BE2C (cell line): Measurements from ENCODE around the gene E2F7.
"Not testable (repeated sequence)": the region's sequence is repeated elsewhere in the genome, so short reads cannot be mapped to it uniquely, and the experiment has no call there.

ENCODE experiments used
- DNase-seq: peaks from one replicate; pipeline ENCODE4 v3.0.0-alpha.2; 2020
- H3K27me3 ChIP-seq: fragments of 250-450 bp; sonication (Bioruptor Pico); 2 replicates; pipeline ENCODE4 v1.5.1; 2020; ENCODE audit warnings: mild to moderate bottlenecking
- H3K36me3 ChIP-seq: fragments of 250-450 bp; sonication (Bioruptor Pico); 2 replicates; pipeline ENCODE4 v1.5.1; 2020; ENCODE audit warnings: mild to moderate bottlenecking
- H3K4me1 ChIP-seq: fragments of 250-450 bp; sonication (Bioruptor Pico); 2 replicates; pipeline ENCODE4 v1.5.1; 2020
- H3K4me3 ChIP-seq: 2 replicates; pipeline ENCODE4 v1.5.1; 2011; ENCODE audit warnings: low read depth, low read length
- H3K9me3 ChIP-seq: fragments of 250-450 bp; sonication (Bioruptor Pico); 2 replicates; pipeline ENCODE4 v1.5.1; 2020
- TF ChIP-seq, protein P1 (sequence below): IDR thresholded peaks from 2 replicates; pipeline ENCODE4 v1.5.1; 2012; ENCODE audit warnings: mild to moderate bottlenecking, low read depth, low read length

E2F7 gene

DNA sequence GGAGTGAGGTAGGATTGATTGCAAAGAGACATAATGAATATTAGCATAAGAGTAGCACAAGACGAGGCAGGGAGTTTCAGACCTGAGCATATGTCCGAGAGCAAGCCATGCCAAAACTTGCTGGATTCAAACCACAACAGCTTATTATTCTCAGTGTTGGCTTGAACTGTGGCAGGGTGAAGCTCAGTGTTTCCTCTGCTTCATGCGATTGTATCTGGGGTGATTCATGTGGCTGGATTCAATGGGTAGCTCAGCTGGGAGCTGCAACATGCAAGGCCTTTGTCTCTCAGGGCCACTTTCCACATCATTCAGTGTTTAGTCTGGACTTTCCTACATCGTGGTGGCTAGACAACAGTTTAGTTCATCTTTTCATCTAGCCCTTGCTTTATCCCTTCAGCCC, 22.1 kb upstream of the E2F7 start:
- no peaks in the 10 kb centered on the region for H3K4me1 ChIP-seq
- TF ChIP-seq, protein P1, sequence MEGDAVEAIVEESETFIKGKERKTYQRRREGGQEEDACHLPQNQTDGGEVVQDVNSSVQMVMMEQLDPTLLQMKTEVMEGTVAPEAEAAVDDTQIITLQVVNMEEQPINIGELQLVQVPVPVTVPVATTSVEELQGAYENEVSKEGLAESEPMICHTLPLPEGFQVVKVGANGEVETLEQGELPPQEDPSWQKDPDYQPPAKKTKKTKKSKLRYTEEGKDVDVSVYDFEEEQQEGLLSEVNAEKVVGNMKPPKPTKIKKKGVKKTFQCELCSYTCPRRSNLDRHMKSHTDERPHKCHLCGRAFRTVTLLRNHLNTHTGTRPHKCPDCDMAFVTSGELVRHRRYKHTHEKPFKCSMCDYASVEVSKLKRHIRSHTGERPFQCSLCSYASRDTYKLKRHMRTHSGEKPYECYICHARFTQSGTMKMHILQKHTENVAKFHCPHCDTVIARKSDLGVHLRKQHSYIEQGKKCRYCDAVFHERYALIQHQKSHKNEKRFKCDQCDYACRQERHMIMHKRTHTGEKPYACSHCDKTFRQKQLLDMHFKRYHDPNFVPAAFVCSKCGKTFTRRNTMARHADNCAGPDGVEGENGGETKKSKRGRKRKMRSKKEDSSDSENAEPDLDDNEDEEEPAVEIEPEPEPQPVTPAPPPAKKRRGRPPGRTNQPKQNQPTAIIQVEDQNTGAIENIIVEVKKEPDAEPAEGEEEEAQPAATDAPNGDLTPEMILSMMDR = no peak
- H3K36me3 ChIP-seq = no peaks in the 10 kb centered on the region
- no peaks in the 10 kb centered on the region for H3K9me3 ChIP-seq
- no peak for DNase-seq
- H3K4me3 ChIP-seq = no peak overlapping the region
- no peaks in the 10 kb centered on the region for H3K27me3 ChIP-seq

DNA sequence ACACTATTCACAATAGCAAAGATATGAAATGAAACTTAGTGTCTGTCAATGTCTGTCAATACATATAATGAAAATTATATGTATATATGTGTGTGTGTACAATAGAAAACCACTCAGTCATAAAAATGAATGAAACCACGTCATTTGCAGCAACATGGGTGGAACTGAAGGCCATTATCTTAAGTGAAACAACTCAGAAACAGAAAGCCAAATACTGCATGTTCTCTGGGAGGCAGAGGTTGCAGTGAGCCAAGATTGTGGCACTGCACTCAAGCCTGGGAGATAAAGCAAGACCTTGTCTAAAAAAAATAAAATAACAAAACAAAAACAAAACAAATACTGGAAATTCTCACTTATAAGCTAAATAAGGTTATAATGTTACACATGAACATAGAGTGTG, 16.7 kb upstream of the E2F7 start:
- H3K4me1 ChIP-seq = no peaks in the 10 kb centered on the region
- H3K36me3 ChIP-seq = no peaks in the 10 kb centered on the region
- H3K27me3 ChIP-seq = peaks cover 4% of the 10 kb centered on the region; the same call in 1 of the 2 replicates
- TF ChIP-seq, protein P1 = no peak
- DNase-seq = no peak
- no peak overlapping the region for H3K4me3 ChIP-seq
- no peaks in the 10 kb centered on the region for H3K9me3 ChIP-seq

DNA sequence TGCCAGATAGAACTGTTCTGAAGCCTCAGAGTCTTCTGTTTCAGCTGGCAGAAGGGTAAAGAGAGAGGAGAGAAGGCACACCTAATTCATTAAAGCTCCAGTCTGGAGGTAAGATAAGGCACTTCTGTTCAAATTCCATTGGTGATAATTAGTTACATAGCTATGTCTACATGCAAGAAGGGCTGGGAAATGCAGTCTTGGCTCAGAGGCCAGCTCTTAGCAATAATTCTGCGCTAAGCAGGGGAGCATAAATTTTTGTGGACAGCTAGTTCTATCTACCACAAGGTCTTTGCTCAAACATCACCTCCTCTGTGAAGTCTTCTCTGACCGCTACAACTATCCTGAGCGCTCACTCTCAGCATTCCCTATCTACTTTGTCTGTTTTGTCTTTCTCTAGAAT, 14.3 kb upstream of the E2F7 start:
- TF ChIP-seq, protein P1 = no peak
- H3K4me3 ChIP-seq = no peak overlapping the region
- no peaks in the 10 kb centered on the region for H3K36me3 ChIP-seq
- no peak for DNase-seq
- H3K4me1 ChIP-seq = no peaks in the 10 kb centered on the region
- H3K27me3 ChIP-seq = peaks cover 4% of the 10 kb centered on the region; the same call in 1 of the 2 replicates
- H3K9me3 ChIP-seq = no peaks in the 10 kb centered on the region

- H3K4me1 ChIP-seq = no peaks in the 10 kb centered on the region
- TF ChIP-seq, protein P1 = no peak
- H3K9me3 ChIP-seq = no peaks in the 10 kb centered on the region
- no peak for DNase-seq
- no peaks in the 10 kb centered on the region for H3K36me3 ChIP-seq
- no peak overlapping the region for H3K4me3 ChIP-seq
- peaks cover 4% of the 10 kb centered on the region; the same call in 1 of the 2 replicates for H3K27me3 ChIP-seq
These were observed 12.9 kb upstream of the E2F7 start for GRCh38 chr12:77078231-77078630.

DNA sequence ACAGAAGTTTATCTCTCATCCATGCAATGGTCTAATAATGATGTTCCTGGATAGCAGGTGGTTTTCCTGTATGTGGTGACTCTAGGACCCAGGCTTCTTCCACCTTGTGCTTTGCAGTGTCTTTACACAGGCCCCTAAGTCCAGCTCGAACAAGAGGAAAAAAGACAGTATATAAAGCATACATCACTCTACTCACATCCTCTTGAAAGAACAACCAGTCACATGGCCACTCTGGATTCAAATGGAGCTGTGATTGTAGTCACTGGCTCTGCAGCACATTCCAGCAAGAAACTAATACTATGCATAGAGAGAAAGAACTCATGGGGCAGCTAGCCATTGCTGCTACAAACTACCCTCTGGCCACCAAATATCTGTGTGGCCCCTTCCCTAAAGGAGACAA, 11.5 kb upstream of the E2F7 start:
- no peak for DNase-seq
- Histone ChIP-seq H3K27me3 (peaks cover 4% of the 10 kb centered on the region; the same call in 1 of the 2 replicates), H3K9me3 (no peaks in the 10 kb centered on the region), H3K4me3 (no peak overlapping the region), H3K36me3 (no peaks in the 10 kb centered on the region), H3K4me1 (no peaks in the 10 kb centered on the region)
- TF ChIP-seq, protein P1 = no peak

GRCh38 chr12:77073894-77074293, 8.5 kb upstream of the E2F7 start:
- not testable (repeated sequence) for H3K9me3 ChIP-seq, DNase-seq, H3K4me1 ChIP-seq, H3K4me3 ChIP-seq, H3K27me3 ChIP-seq, H3K36me3 ChIP-seq
